ENCODE measurements around the gene NEDD4L. TPM values are rescaled to one million over a fixed set of nuclear protein-coding genes. Genes with fewer than 3 reads are reported as not detected.

The NEDD4L gene
- total and polyA plus RNA-seq, 8 donors: 45.0 to 113 (median 66.4) TPM

GRCh38 chr18:58112174-58112573 lies 68.1 kb downstream of the NEDD4L start:
- Histone ChIP-seq H3K36me3 (no peaks in the 10 kb centered on the region), H3K9me3 (no peaks in the 10 kb centered on the region), H3K27ac (no peak overlapping the region), H3K27me3 (no peaks in the 10 kb centered on the region), H3K4me1 (peaks cover 2 to 13% (median 8%) of the 10 kb centered on the region in 3 donors), H3K4me3 (no peak overlapping the region)
- ATAC-seq: no peak
- TF ChIP-seq CTCF (IDR thresholded peaks at IDR 0.05): no peak
- FAIRE-seq: no peak
- 98 to 100% methylated on average over 1 of the region's 1 CpG for WGBS, 2 donors
- no peak for DNase-seq
- intact Hi-C loops (cut with DNase I): loop anchor here in 1 of 3 donors (10.0 kb wide), 1 partner anchor 57 kb away; no protein-coding TSS in a partner anchor

- no peak for TF ChIP-seq CTCF (IDR thresholded peaks at IDR 0.05)
- intact Hi-C loops (cut with DNase I): loop anchor here in 1 of 3 donors (10.0 kb wide), 1 partner anchor 59 kb away; no protein-coding TSS in a partner anchor
- peak in 1 of 4 donors; percentile 32 for ATAC-seq
Measured at GRCh38 chr18:58113337-58113736, 69.3 kb downstream of the NEDD4L start.

GRCh38 chr18:58114766-58115165 lies 70.7 kb downstream of the NEDD4L start:
- Histone ChIP-seq H3K9me3 (no peaks in the 10 kb centered on the region), H3K27me3 (no peaks in the 10 kb centered on the region), H3K4me1 (peaks cover 8 to 37% (median 20%) of the 10 kb centered on the region in 3 donors), H3K36me3 (no peaks in the 10 kb centered on the region), H3K4me3 (no peak overlapping the region), H3K27ac (no peak overlapping the region)
- ATAC-seq (no peak), FAIRE-seq (no peak), DNase-seq (no peak)
- intact Hi-C loops (cut with DNase I): loop anchor here in 1 of 3 donors (10.0 kb wide), 1 partner anchor 60 kb away; no protein-coding TSS in a partner anchor
- WGBS, 2 donors: 96 to 98% methylated on average over 6 of the region's 6 CpGs
- TF ChIP-seq CTCF (IDR thresholded peaks at IDR 0.05): no peak

More at GRCh38 chr18:58113337-58113736, 69.3 kb downstream of the NEDD4L start:
- WGBS, 2 donors: 87 to 91% methylated on average over 3 of the region's 3 CpGs
- Histone ChIP-seq H3K36me3 (no peaks in the 10 kb centered on the region), H3K9me3 (no peaks in the 10 kb centered on the region), H3K27me3 (no peaks in the 10 kb centered on the region), H3K4me1 (peaks cover 8 to 22% (median 17%) of the 10 kb centered on the region in 3 donors), H3K27ac (no peak overlapping the region), H3K4me3 (no peak overlapping the region)
- DNase-seq (no peak), FAIRE-seq (no peak)

GRCh38 chr18:58116818-58117217 lies 72.8 kb downstream of the NEDD4L start:
- Histone ChIP-seq H3K27me3 (no peaks in the 10 kb centered on the region), H3K27ac (peak overlapping the region in 2 of 4 donors; percentile 78 to 79), H3K4me3 (no peak overlapping the region), H3K36me3 (no peaks in the 10 kb centered on the region), H3K9me3 (no peaks in the 10 kb centered on the region), H3K4me1 (peaks cover 8 to 45% (median 26%) of the 10 kb centered on the region in 3 donors)
- WGBS, 2 donors: 91 to 98% methylated on average over 4 of the region's 4 CpGs
- no peak for ATAC-seq
- TF ChIP-seq CTCF (IDR thresholded peaks at IDR 0.05): no peak
- intact Hi-C loops (cut with DNase I): loop anchor here in 1 of 3 donors (10.0 kb wide), 1 partner anchor 62 kb away; no protein-coding TSS in a partner anchor
- FAIRE-seq: no peak
- no peak for DNase-seq

- no peaks in the 10 kb centered on the region for H3K36me3 ChIP-seq
- intact Hi-C loops (cut with DNase I): loop anchor here in 1 of 3 donors (10.0 kb wide), 1 partner anchor 63 kb away; no protein-coding TSS in a partner anchor
- peak overlapping the region; percentile 20 to 79 (median 50) for H3K27ac ChIP-seq
- FAIRE-seq (peak; percentile 65), ATAC-seq (peak; percentile 89 to 96 (median 94)), DNase-seq (peak in 4 of 6 donors; percentile 69 to 85 (median 80))
- no peak for TF ChIP-seq CTCF (IDR thresholded peaks at IDR 0.05)
- 12% methylated on average over 8 of the region's 8 CpGs for WGBS, 2 donors
- no peak overlapping the region for H3K4me3 ChIP-seq
- no peaks in the 10 kb centered on the region for H3K27me3 ChIP-seq
- no peaks in the 10 kb centered on the region for H3K9me3 ChIP-seq
- H3K4me1 ChIP-seq: peaks cover 8 to 45% (median 26%) of the 10 kb centered on the region in 3 donors
Measured at GRCh38 chr18:58117786-58118403, 73.9 kb downstream of the NEDD4L start.

All from pancreas (tissue), 10 donors.